ENCODE data around the gene ARHGEF1.

Gene ARHGEF1

DNA sequence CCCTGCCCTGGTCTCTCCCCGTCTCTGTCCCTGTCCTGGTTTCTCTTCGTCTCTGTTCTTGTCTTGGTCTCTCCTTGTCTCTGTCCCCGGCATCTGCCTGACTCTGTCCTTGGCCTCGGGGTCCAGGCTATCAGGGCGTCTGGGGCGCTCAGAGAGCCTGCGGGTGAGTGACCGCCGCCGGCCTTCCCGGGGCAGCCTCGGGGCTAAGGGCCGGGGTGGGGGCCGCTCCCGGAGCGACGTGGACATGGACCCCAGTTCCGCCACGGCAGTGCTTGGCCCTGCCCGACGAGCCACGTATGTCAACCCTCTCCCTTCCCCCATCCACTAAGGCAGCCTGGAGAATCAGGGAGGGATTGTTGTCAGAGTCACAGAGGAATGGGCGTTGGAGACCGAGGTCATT is 14.8 kb downstream of the ARHGEF1 start:
- Histone ChIP-seq H4K20me1 (ENCODE audit: insufficient read depth, low read length) (no peaks in the 10 kb centered on the region), H3F3A (ENCODE audit: insufficient read depth, low read length) (no peaks in the 10 kb centered on the region), H3K36me3 (ENCODE audit: insufficient read depth, low read length) (peaks cover 82% of the 10 kb centered on the region), H3K27me3 (ENCODE audit: insufficient read depth, low read length) (no peaks in the 10 kb centered on the region), H3K79me2 (ENCODE audit: insufficient read depth, low read length) (no peaks in the 10 kb centered on the region), H3K9ac (ENCODE audit: low read length) (no peak overlapping the region), H3K9me2 (ENCODE audit: low read depth, low read length) (no peaks in the 10 kb centered on the region), H3K27ac (ENCODE audit: low read depth, low read length, poor library complexity, severe bottlenecking) (no peak overlapping the region), H3K4me3 (ENCODE audit: low read depth, low read length, poor library complexity, severe bottlenecking) (no peak overlapping the region), H2AFZ (ENCODE audit: low read length) (no peak overlapping the region), H3K4me1 (ENCODE audit: insufficient read depth, low read length, severe bottlenecking) (no peaks in the 10 kb centered on the region), H3K9me3 (ENCODE audit: low read length) (no peaks in the 10 kb centered on the region), H3K4me2 (ENCODE audit: low read length) (no peak overlapping the region)
- TF ChIP-seq, protein P1, sequence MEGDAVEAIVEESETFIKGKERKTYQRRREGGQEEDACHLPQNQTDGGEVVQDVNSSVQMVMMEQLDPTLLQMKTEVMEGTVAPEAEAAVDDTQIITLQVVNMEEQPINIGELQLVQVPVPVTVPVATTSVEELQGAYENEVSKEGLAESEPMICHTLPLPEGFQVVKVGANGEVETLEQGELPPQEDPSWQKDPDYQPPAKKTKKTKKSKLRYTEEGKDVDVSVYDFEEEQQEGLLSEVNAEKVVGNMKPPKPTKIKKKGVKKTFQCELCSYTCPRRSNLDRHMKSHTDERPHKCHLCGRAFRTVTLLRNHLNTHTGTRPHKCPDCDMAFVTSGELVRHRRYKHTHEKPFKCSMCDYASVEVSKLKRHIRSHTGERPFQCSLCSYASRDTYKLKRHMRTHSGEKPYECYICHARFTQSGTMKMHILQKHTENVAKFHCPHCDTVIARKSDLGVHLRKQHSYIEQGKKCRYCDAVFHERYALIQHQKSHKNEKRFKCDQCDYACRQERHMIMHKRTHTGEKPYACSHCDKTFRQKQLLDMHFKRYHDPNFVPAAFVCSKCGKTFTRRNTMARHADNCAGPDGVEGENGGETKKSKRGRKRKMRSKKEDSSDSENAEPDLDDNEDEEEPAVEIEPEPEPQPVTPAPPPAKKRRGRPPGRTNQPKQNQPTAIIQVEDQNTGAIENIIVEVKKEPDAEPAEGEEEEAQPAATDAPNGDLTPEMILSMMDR (IDR thresholded peaks at IDR 0.05; ENCODE audit: low read length): no peak
- no peak for TF ChIP-seq EZH2 (IDR thresholded peaks at IDR 0.05; ENCODE audit: borderline replicate concordance, low read length)

DNA sequence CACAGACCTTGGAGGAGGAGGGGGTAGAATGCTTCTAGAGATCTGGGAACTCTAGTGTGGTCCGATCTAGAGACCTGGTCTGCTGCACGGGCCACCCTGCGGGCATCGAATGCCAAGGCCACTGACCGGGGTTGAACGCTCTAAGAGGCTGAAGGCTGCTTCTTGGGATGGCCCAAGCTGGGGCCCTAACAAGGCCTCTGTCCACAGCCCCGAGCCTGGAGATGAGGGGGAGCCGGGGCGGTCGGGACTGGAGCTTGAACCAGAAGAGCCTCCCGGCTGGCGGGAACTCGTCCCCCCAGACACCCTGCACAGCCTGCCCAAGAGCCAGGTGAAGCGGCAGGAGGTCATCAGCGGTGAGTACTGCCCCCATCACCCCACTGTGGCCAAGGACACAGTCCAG is 15.3 kb downstream of the ARHGEF1 start:
- TF ChIP-seq, protein P1 (IDR thresholded peaks at IDR 0.05; ENCODE audit: low read length): no peak
- no peak for TF ChIP-seq EZH2 (IDR thresholded peaks at IDR 0.05; ENCODE audit: borderline replicate concordance, low read length)
- no peaks in the 10 kb centered on the region for H4K20me1 ChIP-seq (ENCODE audit: insufficient read depth, low read length)
- H3K4me2 ChIP-seq (ENCODE audit: low read length): no peak overlapping the region
- no peak overlapping the region for H2AFZ ChIP-seq (ENCODE audit: low read length)
- no peaks in the 10 kb centered on the region for H3K9me3 ChIP-seq (ENCODE audit: low read length)
- no peaks in the 10 kb centered on the region for H3K79me2 ChIP-seq (ENCODE audit: insufficient read depth, low read length)
- no peaks in the 10 kb centered on the region for H3K9me2 ChIP-seq (ENCODE audit: low read depth, low read length)
- no peak overlapping the region for H3K4me3 ChIP-seq (ENCODE audit: low read depth, low read length, poor library complexity, severe bottlenecking)
- H3K36me3 ChIP-seq (ENCODE audit: insufficient read depth, low read length): peaks cover 84% of the 10 kb centered on the region
- H3F3A ChIP-seq (ENCODE audit: insufficient read depth, low read length): no peaks in the 10 kb centered on the region
- no peak overlapping the region for H3K9ac ChIP-seq (ENCODE audit: low read length)
- H3K27me3 ChIP-seq (ENCODE audit: insufficient read depth, low read length): no peaks in the 10 kb centered on the region
- no peaks in the 10 kb centered on the region for H3K4me1 ChIP-seq (ENCODE audit: insufficient read depth, low read length, severe bottlenecking)
- H3K27ac ChIP-seq (ENCODE audit: low read depth, low read length, poor library complexity, severe bottlenecking): no peak overlapping the region

DNA sequence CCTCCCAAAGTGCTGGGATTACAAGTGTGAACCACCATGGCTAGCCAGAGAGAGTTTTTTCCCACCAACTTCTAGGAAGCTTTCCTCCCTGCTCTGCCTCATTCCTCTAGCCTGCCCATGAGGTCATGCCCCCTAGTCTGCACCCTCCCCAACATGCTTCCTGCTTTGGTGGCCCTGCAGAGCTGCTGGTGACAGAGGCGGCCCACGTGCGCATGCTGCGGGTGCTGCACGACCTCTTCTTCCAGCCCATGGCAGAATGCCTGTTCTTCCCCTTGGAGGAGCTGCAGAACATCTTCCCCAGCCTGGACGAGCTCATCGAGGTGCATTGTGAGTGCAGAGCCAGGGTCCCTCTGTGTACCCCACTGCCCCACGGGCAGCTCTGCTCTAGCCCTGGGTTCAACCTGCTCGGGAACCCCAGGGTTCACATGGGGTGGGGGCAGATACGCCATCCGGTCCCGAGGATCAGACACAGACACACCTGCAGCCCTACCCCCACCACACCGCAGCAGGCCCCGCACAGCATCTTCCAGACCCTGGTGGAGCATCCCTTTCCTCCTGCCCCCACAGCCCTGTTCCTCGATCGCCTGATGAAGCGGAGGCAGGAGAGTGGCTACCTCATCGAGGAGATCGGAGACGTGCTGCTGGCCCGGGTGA is 18.9 kb downstream of the ARHGEF1 start:
- H3K36me3 ChIP-seq (ENCODE audit: insufficient read depth, low read length): peaks cover 94% of the 10 kb centered on the region
- no peak overlapping the region for H3K9ac ChIP-seq (ENCODE audit: low read length)
- H4K20me1 ChIP-seq (ENCODE audit: insufficient read depth, low read length): no peaks in the 10 kb centered on the region
- H3F3A ChIP-seq (ENCODE audit: insufficient read depth, low read length): no peaks in the 10 kb centered on the region
- H2AFZ ChIP-seq (ENCODE audit: low read length): no peak overlapping the region
- no peaks in the 10 kb centered on the region for H3K9me3 ChIP-seq (ENCODE audit: low read length)
- H3K79me2 ChIP-seq (ENCODE audit: insufficient read depth, low read length): no peaks in the 10 kb centered on the region
- H3K27me3 ChIP-seq (ENCODE audit: insufficient read depth, low read length): no peaks in the 10 kb centered on the region
- H3K4me1 ChIP-seq (ENCODE audit: insufficient read depth, low read length, severe bottlenecking): no peaks in the 10 kb centered on the region
- H3K27ac ChIP-seq (ENCODE audit: low read depth, low read length, poor library complexity, severe bottlenecking): no peak overlapping the region
- no peaks in the 10 kb centered on the region for H3K9me2 ChIP-seq (ENCODE audit: low read depth, low read length)
- no peak overlapping the region for H3K4me2 ChIP-seq (ENCODE audit: low read length)
- no peak overlapping the region for H3K4me3 ChIP-seq (ENCODE audit: low read depth, low read length, poor library complexity, severe bottlenecking)
- no peak for TF ChIP-seq EZH2 (IDR thresholded peaks at IDR 0.05; ENCODE audit: borderline replicate concordance, low read length)
- TF ChIP-seq, protein P1 (IDR thresholded peaks at IDR 0.05; ENCODE audit: low read length): no peak
